HepG2 (cell line): ENCODE results near the gene P4HB. TPM values are rescaled to one million over a fixed set of nuclear protein-coding genes. Genes with fewer than 3 reads are reported as not detected.

ENCODE experiments used
- ELF3 ChIP-seq: IDR thresholded peaks from 2 replicates; pipeline ENCODE4 v1.6.1; 2016; ENCODE audit warnings: missing genetic modification reagents, missing compliant biosample characterization
- ERF ChIP-seq: IDR thresholded peaks from 2 replicates; pipeline ENCODE4 v1.6.1; 2018; ENCODE audit warnings: missing biosample characterization, missing genetic modification reagents
- ESRRA ChIP-seq: sonication (generic); formaldehyde crosslinking; IDR thresholded peaks from 2 replicates; pipeline ENCODE4 v1.5.1; 2020; ENCODE audit warnings: mild to moderate bottlenecking, low read depth, missing genetic modification reagents
- HCFC1 ChIP-seq: fragments of 150-350 bp; IDR thresholded peaks from 2 replicates; pipeline ENCODE4 v1.6.1; 2014; ENCODE audit warnings: low read depth, low read length
- HNRNPH1 ChIP-seq: fragments of 200-400 bp; formaldehyde crosslinking; optimal IDR thresholded peaks from 2 replicates; pipeline ENCODE3; 2017; ENCODE audit warnings: mild to moderate bottlenecking, low read depth, low read length
- NCOA1 ChIP-seq: sonication (generic); formaldehyde crosslinking; IDR thresholded peaks from 2 replicates; pipeline ENCODE4 v1.9.0; 2021; ENCODE audit warnings: missing genetic modification reagents
- NFKB2 ChIP-seq: sonication (generic); formaldehyde crosslinking; IDR thresholded peaks from 2 replicates; pipeline ENCODE4 v1.4.0; 2020; ENCODE audit warnings: missing genetic modification reagents, borderline replicate concordance
- PRDM10 ChIP-seq: sonication (generic); formaldehyde crosslinking; IDR thresholded peaks from 2 replicates; pipeline ENCODE4 v1.4.0; 2020; ENCODE audit warnings: low read depth, missing genetic modification reagents
- RBM39 ChIP-seq: fragments of 200-400 bp; formaldehyde crosslinking; IDR thresholded peaks from one replicate; pipeline ENCODE4 v1.6.1; 2018; ENCODE audit warnings: antibody characterized with exemption, mild to moderate bottlenecking, low read depth, low read length; ENCODE audit not compliant: poor library complexity, severe bottlenecking
- SP4 ChIP-seq: sonication (generic); formaldehyde crosslinking; IDR thresholded peaks from 2 replicates; pipeline ENCODE4 v1.8.1; 2023; ENCODE audit warnings: mild to moderate bottlenecking, missing genetic modification reagents
- TARDBP ChIP-seq: sonication (generic); formaldehyde crosslinking; IDR thresholded peaks from 2 replicates; pipeline ENCODE4 v1.8.0; 2022; ENCODE audit warnings: mild to moderate bottlenecking, missing genetic modification reagents
- TFDP1 ChIP-seq: IDR thresholded peaks from 2 replicates; pipeline ENCODE4 v1.6.1; 2016; ENCODE audit warnings: missing compliant biosample characterization, missing genetic modification reagents, borderline replicate concordance
- ZBTB37 ChIP-seq: sonication (generic); formaldehyde crosslinking; IDR thresholded peaks from 2 replicates; pipeline ENCODE4 v1.4.0; 2020; ENCODE audit warnings: mild to moderate bottlenecking, missing genetic modification reagents
- ZBTB7A ChIP-seq: sonication (generic); formaldehyde crosslinking; IDR thresholded peaks from 2 replicates; pipeline ENCODE4 v1.8.0; 2022; ENCODE audit warnings: mild to moderate bottlenecking, missing genetic modification reagents
- ZFP36 ChIP-seq: fragments of 150-350 bp; IDR thresholded peaks from 2 replicates; pipeline ENCODE4 v1.6.1; 2018; ENCODE audit warnings: borderline replicate concordance, low read length, low read depth; ENCODE audit not compliant: partially characterized antibody
- ZFY ChIP-seq: sonication (generic); formaldehyde crosslinking; IDR thresholded peaks from 2 replicates; pipeline ENCODE4 v1.4.0; 2020; ENCODE audit warnings: missing genetic modification reagents
- ZNF235 ChIP-seq: sonication (generic); formaldehyde crosslinking; IDR thresholded peaks from 2 replicates; pipeline ENCODE4 v1.8.1; 2023; ENCODE audit warnings: mild to moderate bottlenecking, missing genetic modification reagents, borderline replicate concordance
- ZNF281 ChIP-seq: sonication (generic); formaldehyde crosslinking; IDR thresholded peaks from 2 replicates; pipeline ENCODE4 v1.4.0; 2020; ENCODE audit warnings: missing genetic modification reagents, borderline replicate concordance
- ZNF496 ChIP-seq: sonication (generic); formaldehyde crosslinking; IDR thresholded peaks from 2 replicates; pipeline ENCODE4 v1.8.1; 2023; ENCODE audit warnings: mild to moderate bottlenecking, moderate library complexity, missing genetic modification reagents; ENCODE audit not compliant: insufficient replicate concordance
- ZNF572 ChIP-seq: sonication (generic); formaldehyde crosslinking; IDR thresholded peaks from 2 replicates; pipeline ENCODE4 v1.5.1; 2020; ENCODE audit warnings: mild to moderate bottlenecking, missing genetic modification reagents
- ZNF740 ChIP-seq: sonication (generic); formaldehyde crosslinking; IDR thresholded peaks from 2 replicates; pipeline ENCODE4 v1.4.0; 2020; ENCODE audit warnings: missing genetic modification reagents
- ZSCAN29 ChIP-seq: sonication (generic); formaldehyde crosslinking; conservative IDR thresholded peaks from 2 replicates; pipeline ENCODE4 v1.4.0; 2020; ENCODE audit warnings: mild to moderate bottlenecking, missing genetic modification reagents
- polyA plus RNA-seq, 8 experiments: library from polyadenylated mRNA; depleted of rRNA in 3 of 8; stranded (reverse) in 7 of 8; unstranded in 1 of 8; fragments of >200 nt; fragmentation: Illumina TruSeq in 4 of 8; extraction: Trizol in 4 of 8; gene quantifications; 2 replicates each; pipeline versions ENCODE4 v1.2.1 to v1.2.3, GENCODE V29; 2011 to 2016; ENCODE audit warnings: low read depth in 4 of 8, missing spikeins in 1 of 8, mixed read lengths in 1 of 8; ENCODE audit not compliant: insufficient read depth in 1 of 8
- total RNA-seq, 5 experiments: library from RNA; depleted of rRNA; stranded (reverse); fragments of >200 nt; fragmentation: Illumina TruSeq; extraction: Trizol; gene quantifications; 2 replicates each; pipeline ENCODE4 v1.2.3, GENCODE V29; 2016; ENCODE audit warnings: low read depth in 1 of 5

P4HB gene
- total and polyA plus RNA-seq, 2 of the 13 experiments (the other 11 are each of a cell fraction or from before 2014, with no cell fraction given) = 185 to 782 TPM

- TF ChIP-seq ZNF281 (CRISPR knock-in tag) (no peak), ZSCAN29 (CRISPR knock-in tag) (no peak), ZNF235 (CRISPR knock-in tag) (0 out of 2 replicates have a peak, but pooled peaks have one; percentile 8), PRDM10 (CRISPR knock-in tag) (no peak), NFKB2 (CRISPR knock-in tag) (no peak), SP4 (no peak), ZFY (CRISPR knock-in tag) (peak; percentile 25; the same call in 1 of the 2 replicates), TFDP1 (CRISPR knock-in tag) (no peak), HCFC1 (no peak), ERF (no peak), ESRRA (0 out of 2 replicates have a peak, but pooled peaks have one; percentile 41), ZNF740 (CRISPR knock-in tag) (no peak), ELF3 (no peak), HNRNPH1 (no peak), RBM39 (peak; percentile 12), ZBTB7A (no peak), NCOA1 (CRISPR knock-in tag) (no peak), ZBTB37 (no peak), TARDBP (peak; percentile 58; the same call in 1 of the 2 replicates), ZNF496 (CRISPR knock-in tag) (no peak), ZFP36 (no peak), ZNF572 (CRISPR knock-in tag) (no peak)
These were observed 43.1 kb upstream of the P4HB start (continued) for GRCh38 chr17:81903415-81903831.
